Ishikawa (cell line): ENCODE data around the gene DMP1.

Experiments used
- EGR1 ChIP-seq: IDR thresholded peaks from 2 replicates; pipeline ENCODE4 v1.6.1; 2012
- FOXM1 ChIP-seq: IDR thresholded peaks from 2 replicates; pipeline ENCODE4 v1.6.1; 2012; ENCODE audit warnings: low read depth, borderline replicate concordance
- REST ChIP-seq: IDR thresholded peaks from 2 replicates; pipeline ENCODE4 v1.6.1; 2012; ENCODE audit warnings: low read depth, mild to moderate bottlenecking
- TAF1 ChIP-seq: IDR thresholded peaks from 2 replicates; pipeline ENCODE4 v1.6.1; 2012; ENCODE audit warnings: low read depth, mild to moderate bottlenecking

GRCh38 chr4:87659247-87659931 is 9.3 kb downstream of the DMP1 start:
- no peak for TF ChIP-seq EGR1
- no peak for TF ChIP-seq TAF1
- no peak for TF ChIP-seq FOXM1
- TF ChIP-seq REST: no peak
